Heart right ventricle (tissue), 16 donors: ENCODE results near the gene KCNIP2. TPM values are rescaled to one million over a fixed set of nuclear protein-coding genes. Genes with fewer than 3 reads are reported as not detected.

Experiments used
- ATAC-seq, 8 donors: fragments of 200-7000 bp; cut with Tn5 transposase; one replicate each; pipeline ENCODE4 v1.9.1; 2020; ENCODE audit warnings: mild to moderate bottlenecking in 8 of 8, moderate library complexity in 8 of 8, moderate number of reproducible peaks in 1 of 8
- DNase-seq, 2 donors: peaks; one replicate each; pipeline ENCODE4 v3.0.0-alpha.2; 2020
- H3K27ac ChIP-seq, 10 donors: fragments of 200-600 bp; sonication (generic) in 2 of 10; one replicate each; pipeline versions ENCODE4 v1.5.0 to v1.8.0; 2020 to 2022; ENCODE audit warnings: mild to moderate bottlenecking in 3 of 10
- H3K27me3 ChIP-seq, 7 donors: fragments of 200-600 bp; one replicate each; pipeline ENCODE4 v1.8.0; 2021 to 2022; ENCODE audit warnings: mild to moderate bottlenecking in 2 of 7
- H3K36me3 ChIP-seq, 9 donors: fragments of 200-600 bp; sonication (generic) in 1 of 9; one replicate each; pipeline versions ENCODE4 v1.5.0 to v1.8.0; 2020 to 2022; ENCODE audit warnings: mild to moderate bottlenecking in 2 of 9
- H3K4me1 ChIP-seq, 9 donors: fragments of 200-600 bp; sonication (generic) in 1 of 9; one replicate each; pipeline versions ENCODE4 v1.5.0 to v1.8.0; 2020 to 2022; ENCODE audit warnings: mild to moderate bottlenecking in 4 of 9
- H3K4me3 ChIP-seq, 10 donors: fragments of 200-600 bp; sonication (generic) in 2 of 10; one replicate each; pipeline versions ENCODE4 v1.5.0 to v1.8.0; 2020 to 2022; ENCODE audit warnings: mild to moderate bottlenecking in 7 of 10, moderate library complexity in 2 of 10
- H3K9me3 ChIP-seq, 11 donors: fragments of 200-600 bp in 10 of 11; sonication (generic) in 2 of 11; one replicate each; pipeline versions ENCODE4 v1.5.0 to v1.8.0; 2013 to 2022; ENCODE audit warnings: mild to moderate bottlenecking in 2 of 11, control low read depth in 1 of 11, moderate library complexity in 1 of 11
- WGBS, 2 donors: extraction: QIAGEN DNeasy Blood & Tissue Kit; methylation state at CpG; one replicate each; pipeline ENCODE4 v1.1.7; 2013; ENCODE audit warnings: inconsistent platforms in 1 of 2; 5-methylcytosine and 5-hydroxymethylcytosine counted together
- intact Hi-C, 10 donors: fragments of 100-400 bp; cut with DNase I; formaldehyde crosslinking; loops; one replicate each; pipeline versions ENCODE4 v1.11.1 to v1.14.2; 2022
- polyA plus RNA-seq, 2 donors: library from polyadenylated mRNA; stranded (reverse); fragments of 200-250 nt; gene quantifications; one replicate each; pipeline ENCODE4 v1.2.3, GENCODE V29; 2013
- total RNA-seq, 10 donors: library from RNA; stranded (reverse); fragmentation: NEBNext Ultra II Directional in 3 of 10; extraction: Animal tissue kit (Norgen Biotek cat#: 25700) in 3 of 10; gene quantifications; one replicate each; pipeline versions ENCODE4 v1.2.1 to v1.2.4, GENCODE V29; 2021 to 2023
- TF ChIP-seq, protein P1 (sequence below), 9 donors: fragments of 200-600 bp; sonication (generic) in 2 of 9; IDR thresholded peaks; one replicate each; pipeline versions ENCODE4 v1.5.0 to v1.8.0; 2021 to 2022; ENCODE audit warnings: antibody characterized with exemption in 9 of 9, mild to moderate bottlenecking in 5 of 9, moderate library complexity in 1 of 9
- donor health status: Arrhythmogenic right ventricular cardiomyopathy.
- donor health status: ischemic (EF 13 %, LVEDD 7.1; RV severe dilation, severe dysfunction).
- donor health status: healthy with polysubstance abuse.
- donor health status: DM: no; HTN: yes; CAD: no.
- donor health status: DM: no; HTN: no; CAD: no.
- donor health status: ischemic (EF 25% LVEDD 6.9; RV normal size, moderate dysfunction).
- donor health status: ischemic (EF 25% LVEDD 5.7; RV mildly dilated, moderate dysfunction).
- donor health status: healthy.
- donor health status: DM: yes; HTN: yes; CAD: no.
- donor health status: Ischemic cardiomyopathy.
- donor health status: ischemic (EF 35%, LVEDD 5.7; RV mildly dilated, moderate dysfunction).
- donor health status: nonischemic (EF 11% LVEDD 7.7; RV severe dilation, severe dysfunction).
- donor health status: DM: yes; HTN: yes; CAD: no.
- donor health status: PGD.
- donor health status: ischemic (EF 29% LVEDD 5.4; RV normal size, mild dysfunction).
- donor health status: nonischemic (EF 23%, LVEDD 6.1; RV moderate dilation, normal function).

Gene KCNIP2
- total and polyA plus RNA-seq, 12 donors: 15.5 to 707 (median 251) TPM

DNA sequence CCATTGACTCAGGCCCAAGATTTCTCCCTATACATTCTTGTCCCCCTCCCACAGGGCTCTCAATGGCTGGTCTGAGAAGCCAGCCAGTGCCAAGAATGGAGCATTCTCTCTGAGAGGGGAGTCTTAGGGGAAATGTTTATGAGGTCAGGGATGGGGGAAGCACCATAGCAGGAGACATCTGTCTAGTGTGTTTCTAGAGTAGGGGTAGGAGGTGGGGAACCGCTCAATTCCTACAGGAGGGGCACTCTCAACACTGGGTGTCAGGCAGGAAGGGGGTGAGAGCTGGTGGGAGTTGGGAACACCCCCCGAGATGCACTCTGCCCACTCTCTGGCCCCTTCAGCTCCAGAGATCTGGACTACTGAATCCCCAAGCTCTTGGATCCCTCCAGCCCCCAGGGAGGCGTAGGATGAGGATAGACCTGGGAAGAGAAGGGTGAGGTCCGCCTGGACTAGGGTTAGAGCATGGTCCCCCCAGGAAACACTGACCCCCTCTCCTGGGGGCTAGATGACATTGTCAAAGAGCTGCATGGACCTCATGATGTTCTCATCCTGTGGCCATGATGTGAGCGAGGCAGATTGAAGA lies 16.7 kb downstream of the KCNIP2 start:
- no peak for DNase-seq
- no peak for ATAC-seq
- no peaks in the 10 kb centered on the region for H3K9me3 ChIP-seq
- H3K27ac ChIP-seq: no peak overlapping the region
- 92 to 96% methylated on average over 5 of the region's 5 CpGs for WGBS, 2 donors
- peaks cover 0 to 22% (median 0%) of the 10 kb centered on the region in 9 donors for H3K36me3 ChIP-seq
- no peak overlapping the region for H3K4me3 ChIP-seq
- peaks cover 2 to 27% (median 19%) of the 10 kb centered on the region in 9 donors for H3K4me1 ChIP-seq
- intact Hi-C loops: no loop called here
- TF ChIP-seq, protein P1, sequence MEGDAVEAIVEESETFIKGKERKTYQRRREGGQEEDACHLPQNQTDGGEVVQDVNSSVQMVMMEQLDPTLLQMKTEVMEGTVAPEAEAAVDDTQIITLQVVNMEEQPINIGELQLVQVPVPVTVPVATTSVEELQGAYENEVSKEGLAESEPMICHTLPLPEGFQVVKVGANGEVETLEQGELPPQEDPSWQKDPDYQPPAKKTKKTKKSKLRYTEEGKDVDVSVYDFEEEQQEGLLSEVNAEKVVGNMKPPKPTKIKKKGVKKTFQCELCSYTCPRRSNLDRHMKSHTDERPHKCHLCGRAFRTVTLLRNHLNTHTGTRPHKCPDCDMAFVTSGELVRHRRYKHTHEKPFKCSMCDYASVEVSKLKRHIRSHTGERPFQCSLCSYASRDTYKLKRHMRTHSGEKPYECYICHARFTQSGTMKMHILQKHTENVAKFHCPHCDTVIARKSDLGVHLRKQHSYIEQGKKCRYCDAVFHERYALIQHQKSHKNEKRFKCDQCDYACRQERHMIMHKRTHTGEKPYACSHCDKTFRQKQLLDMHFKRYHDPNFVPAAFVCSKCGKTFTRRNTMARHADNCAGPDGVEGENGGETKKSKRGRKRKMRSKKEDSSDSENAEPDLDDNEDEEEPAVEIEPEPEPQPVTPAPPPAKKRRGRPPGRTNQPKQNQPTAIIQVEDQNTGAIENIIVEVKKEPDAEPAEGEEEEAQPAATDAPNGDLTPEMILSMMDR (IDR thresholded peaks at IDR 0.05): no peak
- H3K27me3 ChIP-seq: no peaks in the 10 kb centered on the region

GRCh38 chr10:101824736-101825135 lies 18.9 kb downstream of the KCNIP2 start:
- TF ChIP-seq, protein P1 (IDR thresholded peaks at IDR 0.05): no peak
- Histone ChIP-seq H3K4me1 (peaks cover 0 to 7% (median under 1%) of the 10 kb centered on the region in 9 donors), H3K36me3 (peaks cover 0 to 22% (median 0%) of the 10 kb centered on the region in 9 donors), H3K27me3 (no peaks in the 10 kb centered on the region), H3K9me3 (no peaks in the 10 kb centered on the region), H3K27ac (no peak overlapping the region), H3K4me3 (no peak overlapping the region)
- intact Hi-C loops: no loop called here
- WGBS, 2 donors: 68 to 93% methylated on average over 2 of the region's 2 CpGs
- DNase-seq (no peak), ATAC-seq (no peak)

GRCh38 chr10:101818872-101819633 lies 24.5 kb downstream of the KCNIP2 start:
- Histone ChIP-seq H3K4me3 (peak overlapping the region; percentile 82 to 100 (median 96)), H3K27me3 (no peaks in the 10 kb centered on the region), H3K27ac (peak overlapping the region; percentile 92 to 98 (median 96)), H3K9me3 (no peaks in the 10 kb centered on the region), H3K36me3 (peaks cover 0 to 2% (median 0%) of the 10 kb centered on the region in 9 donors), H3K4me1 (peaks cover 3 to 37% (median 27%) of the 10 kb centered on the region in 9 donors)
- 18 to 31% methylated on average over 14 of the region's 14 CpGs for WGBS, 2 donors
- DNase-seq: no peak
- peak in 6 of 8 donors; percentile 1 to 16 (median 8) for ATAC-seq
- TF ChIP-seq, protein P1 (IDR thresholded peaks at IDR 0.05): no peak
- intact Hi-C loops: loop anchor here in 1 of 10 donors (5.0 kb wide), 1 partner anchor 37 kb away; the partner anchor contains the start of gene NPM3

GRCh38 chr10:101818119-101818871 lies 25.3 kb downstream of the KCNIP2 start, which contains the start of gene OGA:
TSS of gene OGA (minus strand) at chr10:101818444. CDS start at chr10:101818022, 422 bp downstream.
- intact Hi-C loops: loop anchor here in 1 of 10 donors (5.0 kb wide), 1 partner anchor 36 kb away; the partner anchor contains the start of gene NPM3
- Histone ChIP-seq H3K27me3 (no peaks in the 10 kb centered on the region), H3K27ac (peak within 1 kb of the TSS; percentile 92 to 98 (median 96)), H3K4me3 (peak within 1 kb of the TSS; percentile 82 to 100 (median 96)), H3K4me1 (peaks cover 3 to 45% (median 35%) of the 10 kb centered on the region in 9 donors), H3K36me3 (peaks cover 0 to 2% (median 0%) of the 10 kb centered on the region in 9 donors), H3K9me3 (no peaks in the 10 kb centered on the region)
- WGBS, 2 donors: 0% methylated on average over 47 of the region's 47 CpGs
- DNase-seq (peak; percentile 97), ATAC-seq (peak; percentile 92 to 96 (median 95))
- TF ChIP-seq, protein P1 (IDR thresholded peaks at IDR 0.05): no peak
